Upper lobe of left lung (tissue), 6 donors: Measurements from ENCODE around the gene CADM1. TPM values are rescaled to one million over a fixed set of nuclear protein-coding genes. Genes with fewer than 3 reads are reported as not detected.
A peak's percentile ranks its signal among the peaks of the same experiment; 100 is the strongest.

Experiments used
- ATAC-seq, 2 donors: fragments of 200-7000 bp; cut with Tn5 transposase; one replicate each; pipeline ENCODE4 v1.9.1; 2022; ENCODE audit warnings: mild to moderate bottlenecking in 2 of 2, moderate library complexity in 2 of 2; ENCODE audit not compliant: low FRiP score in 2 of 2
- DNase-seq, 2 donors: peaks; one replicate each; pipeline ENCODE4 v3.0.0-alpha.2; 2019 to 2020
- H3K27ac ChIP-seq, 4 donors: fragments of 200-600 bp; sonication (generic); one replicate each; pipeline ENCODE4 v1.5.1; 2016 to 2019
- H3K27me3 ChIP-seq, 4 donors: fragments of 200-600 bp; sonication (generic); one replicate each; pipeline ENCODE4 v1.5.1; 2017 to 2019
- H3K36me3 ChIP-seq, 4 donors: fragments of 200-600 bp; sonication (generic); one replicate each; pipeline ENCODE4 v1.5.1; 2016 to 2019
- H3K4me1 ChIP-seq, 4 donors: fragments of 200-600 bp; sonication (generic); one replicate each; pipeline ENCODE4 v1.5.1; 2018 to 2019
- H3K4me3 ChIP-seq, 4 donors: fragments of 200-600 bp; sonication (generic); one replicate each; pipeline ENCODE4 v1.5.1; 2017 to 2019; ENCODE audit warnings: mild to moderate bottlenecking in 2 of 4, moderate library complexity in 1 of 4
- H3K9me3 ChIP-seq, 4 donors: fragments of 200-600 bp; sonication (generic); one replicate each; pipeline ENCODE4 v1.5.1; 2018 to 2019
- EP300 ChIP-seq, 4 donors: sonication (generic); formaldehyde crosslinking; IDR thresholded peaks; one replicate each; pipeline ENCODE4 v1.5.1; 2017; ENCODE audit warnings: antibody characterized with exemption in 4 of 4, control low read depth in 2 of 4
- POLR2A ChIP-seq, 4 donors: fragments of 450-650 bp; IDR thresholded peaks; one replicate each; pipeline ENCODE4 v1.5.1; 2016 to 2017; ENCODE audit warnings: antibody characterized with exemption in 4 of 4, mild to moderate bottlenecking in 2 of 4
- POLR2AphosphoS5 ChIP-seq, 2 donors: sonication (generic); formaldehyde crosslinking; IDR thresholded peaks; one replicate each; pipeline ENCODE4 v1.5.1; 2017; ENCODE audit warnings: antibody characterized with exemption in 2 of 2
- WGBS, 2 donors: methylation state at CpG; one replicate each; pipeline ENCODE4 v1.1.5; 2017 to 2018; 5-methylcytosine and 5-hydroxymethylcytosine counted together
- total RNA-seq, 6 donors: library from RNA; depleted of rRNA in 4 of 6; stranded (reverse); fragments of >200 nt in 4 of 6; gene quantifications; one replicate each; pipeline versions ENCODE4 v1.1.0 to v1.2.1, GENCODE V29; 2016 to 2021
- TF ChIP-seq, protein P1 (sequence below), 6 experiments: fragments of 450-650 bp in 4 of 6; fragments of 200-600 bp in 2 of 6; sonication (generic) in 2 of 6; IDR thresholded peaks; one replicate each; pipeline ENCODE4 v1.5.1; 2016 to 2019; ENCODE audit warnings: antibody characterized with exemption in 6 of 6
- donor health status: DM: no; HTN: no; CAD: no; lungs with moderate emphysema.
- donor health status: DM: no; HTN: yes; CAD: no; lungs with severe emphysema.

Gene CADM1
- total RNA-seq, 6 donors from 2014 or later: 69.9 to 212 (median 125) TPM

- ATAC-seq (peak in 1 of 2 donors; percentile 81), DNase-seq (no peak)
- Histone ChIP-seq H3K27me3 (no peaks in the 10 kb centered on the region), H3K36me3 (no peaks in the 10 kb centered on the region), H3K4me3 (no peak overlapping the region), H3K27ac (peak overlapping the region in 1 of 4 donors; percentile 53), H3K4me1 (peaks cover 5 to 17% (median 10%) of the 10 kb centered on the region in 4 donors), H3K9me3 (no peaks in the 10 kb centered on the region)
- WGBS, 2 donors: 56 to 58% methylated on average over 3 of the region's 3 CpGs
- TF ChIP-seq POLR2A (IDR thresholded peaks at IDR 0.05) (no peak), POLR2AphosphoS5 (IDR thresholded peaks at IDR 0.05) (no peak), EP300 (IDR thresholded peaks at IDR 0.05) (no peak)
- TF ChIP-seq, protein P1, sequence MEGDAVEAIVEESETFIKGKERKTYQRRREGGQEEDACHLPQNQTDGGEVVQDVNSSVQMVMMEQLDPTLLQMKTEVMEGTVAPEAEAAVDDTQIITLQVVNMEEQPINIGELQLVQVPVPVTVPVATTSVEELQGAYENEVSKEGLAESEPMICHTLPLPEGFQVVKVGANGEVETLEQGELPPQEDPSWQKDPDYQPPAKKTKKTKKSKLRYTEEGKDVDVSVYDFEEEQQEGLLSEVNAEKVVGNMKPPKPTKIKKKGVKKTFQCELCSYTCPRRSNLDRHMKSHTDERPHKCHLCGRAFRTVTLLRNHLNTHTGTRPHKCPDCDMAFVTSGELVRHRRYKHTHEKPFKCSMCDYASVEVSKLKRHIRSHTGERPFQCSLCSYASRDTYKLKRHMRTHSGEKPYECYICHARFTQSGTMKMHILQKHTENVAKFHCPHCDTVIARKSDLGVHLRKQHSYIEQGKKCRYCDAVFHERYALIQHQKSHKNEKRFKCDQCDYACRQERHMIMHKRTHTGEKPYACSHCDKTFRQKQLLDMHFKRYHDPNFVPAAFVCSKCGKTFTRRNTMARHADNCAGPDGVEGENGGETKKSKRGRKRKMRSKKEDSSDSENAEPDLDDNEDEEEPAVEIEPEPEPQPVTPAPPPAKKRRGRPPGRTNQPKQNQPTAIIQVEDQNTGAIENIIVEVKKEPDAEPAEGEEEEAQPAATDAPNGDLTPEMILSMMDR (IDR thresholded peaks at IDR 0.05): no peak
These were observed 95.9 kb downstream of the CADM1 start for GRCh38 chr11:115408036-115408921.

- ATAC-seq (no peak), DNase-seq (no peak)
- Histone ChIP-seq H3K9me3 (no peaks in the 10 kb centered on the region), H3K36me3 (no peaks in the 10 kb centered on the region), H3K27me3 (no peaks in the 10 kb centered on the region), H3K4me1 (peaks cover 5 to 17% (median 10%) of the 10 kb centered on the region in 4 donors), H3K27ac (no peak overlapping the region), H3K4me3 (no peak overlapping the region)
- WGBS, 2 donors: 81 to 88% methylated on average over 4 to 5 of the region's 5 CpGs
- no peak for TF ChIP-seq POLR2AphosphoS5 (IDR thresholded peaks at IDR 0.05)
- TF ChIP-seq EP300 (IDR thresholded peaks at IDR 0.05): no peak
- TF ChIP-seq POLR2A (IDR thresholded peaks at IDR 0.05): no peak
- TF ChIP-seq, protein P1 (IDR thresholded peaks at IDR 0.05): no peak
These were observed 96.7 kb downstream of the CADM1 start for GRCh38 chr11:115407496-115407895.

- H3K36me3 ChIP-seq: no peaks in the 10 kb centered on the region
- no peak for TF ChIP-seq POLR2AphosphoS5 (IDR thresholded peaks at IDR 0.05)
- TF ChIP-seq, protein P1 (IDR thresholded peaks at IDR 0.05): no peak
- no peak for TF ChIP-seq EP300 (IDR thresholded peaks at IDR 0.05)
- TF ChIP-seq POLR2A (IDR thresholded peaks at IDR 0.05): no peak
- peaks cover 5 to 17% (median 10%) of the 10 kb centered on the region in 4 donors for H3K4me1 ChIP-seq
- H3K9me3 ChIP-seq: no peaks in the 10 kb centered on the region
- 94 to 99% methylated on average over 4 of the region's 4 CpGs for WGBS, 2 donors
- ATAC-seq (no peak), DNase-seq (no peak)
- no peak overlapping the region for H3K27ac ChIP-seq
- no peak overlapping the region for H3K4me3 ChIP-seq
- no peaks in the 10 kb centered on the region for H3K27me3 ChIP-seq
These were observed 97.8 kb downstream of the CADM1 start for GRCh38 chr11:115406404-115406803.

- 62 to 73% methylated on average over 2 of the region's 2 CpGs for WGBS, 2 donors
- Histone ChIP-seq H3K27ac (no peak overlapping the region), H3K27me3 (no peaks in the 10 kb centered on the region), H3K4me1 (no peaks in the 10 kb centered on the region), H3K36me3 (no peaks in the 10 kb centered on the region), H3K9me3 (no peaks in the 10 kb centered on the region), H3K4me3 (no peak overlapping the region)
- ATAC-seq (no peak), DNase-seq (no peak)
- TF ChIP-seq, protein P1 (IDR thresholded peaks at IDR 0.05): no peak
- TF ChIP-seq POLR2A (IDR thresholded peaks at IDR 0.05): no peak
- no peak for TF ChIP-seq EP300 (IDR thresholded peaks at IDR 0.05)
- no peak for TF ChIP-seq POLR2AphosphoS5 (IDR thresholded peaks at IDR 0.05)
These were observed 105.7 kb downstream of the CADM1 start for GRCh38 chr11:115398333-115399080.
